Trophoblast cell (in vitro differentiated cells and primary cell): ENCODE measurements around the gene KIF1A.

ENCODE experiments used
- DNase-seq, 2 donors: peaks; one replicate each; pipeline ENCODE4 v3.0.0-alpha.2; 2016
- H2AFZ ChIP-seq: 2 replicates; pipeline ENCODE4 v1.6.1; 2013; ENCODE audit warnings: low read length, moderate library complexity, mild to moderate bottlenecking; ENCODE audit not compliant: insufficient read depth, poor library complexity
- H2AK5ac ChIP-seq: 2 replicates; pipeline ENCODE4 v1.6.1; 2013; ENCODE audit warnings: mild to moderate bottlenecking, low read length
- H2BK120ac ChIP-seq: 2 replicates; pipeline ENCODE4 v1.6.1; 2013; ENCODE audit warnings: low read length, mild to moderate bottlenecking, moderate library complexity; ENCODE audit not compliant: insufficient read depth, poor library complexity
- H2BK12ac ChIP-seq: 2 replicates; pipeline ENCODE4 v1.6.1; 2013; ENCODE audit warnings: mild to moderate bottlenecking, low read length, moderate library complexity
- H2BK5ac ChIP-seq: 2 replicates; pipeline ENCODE4 v1.6.1; 2013; ENCODE audit warnings: low read length, low read depth, moderate library complexity, mild to moderate bottlenecking; ENCODE audit not compliant: poor library complexity
- H3K14ac ChIP-seq: 2 replicates; pipeline ENCODE4 v1.6.1; 2013; ENCODE audit warnings: mild to moderate bottlenecking, low read length
- H3K18ac ChIP-seq: 2 replicates; pipeline ENCODE4 v1.6.1; 2013; ENCODE audit warnings: mild to moderate bottlenecking, low read length
- H3K23ac ChIP-seq: 2 replicates; pipeline ENCODE4 v1.6.1; 2013; ENCODE audit warnings: low read length
- H3K27ac ChIP-seq: 2 replicates; pipeline ENCODE4 v1.5.1; 2013; ENCODE audit warnings: low read depth, mild to moderate bottlenecking, inconsistent platforms, low read length, moderate library complexity
- H3K27me3 ChIP-seq: 2 replicates; pipeline ENCODE4 v1.6.1; 2013; ENCODE audit warnings: inconsistent platforms, mild to moderate bottlenecking, low read length, moderate library complexity; ENCODE audit not compliant: insufficient read depth
- H3K36me3 ChIP-seq, 2 experiments: 1 replicate in 1 of 2; 2 replicates in 1 of 2; pipeline ENCODE4 v1.6.1; 2013; ENCODE audit warnings: low read length in 2 of 2, mild to moderate bottlenecking in 2 of 2, moderate library complexity in 1 of 2; ENCODE audit not compliant: insufficient read depth in 2 of 2, control insufficient read depth in 1 of 2
- H3K4ac ChIP-seq: 2 replicates; pipeline ENCODE4 v1.6.1; 2013; ENCODE audit warnings: low read depth, mild to moderate bottlenecking, low read length, moderate library complexity
- H3K4me1 ChIP-seq, 2 experiments: 1 replicate in 1 of 2; 2 replicates in 1 of 2; pipeline ENCODE4 v1.6.1; 2013; ENCODE audit warnings: low read length in 2 of 2, mild to moderate bottlenecking in 2 of 2, moderate library complexity in 1 of 2; ENCODE audit not compliant: insufficient read depth in 2 of 2, control insufficient read depth in 1 of 2
- H3K4me2 ChIP-seq: 2 replicates; pipeline ENCODE4 v1.6.1; 2013; ENCODE audit warnings: inconsistent platforms, mild to moderate bottlenecking, low read length, moderate library complexity
- H3K4me3 ChIP-seq: 2 replicates; pipeline ENCODE4 v1.5.1; 2013; ENCODE audit warnings: mild to moderate bottlenecking, low read depth, low read length, inconsistent platforms
- H3K79me1 ChIP-seq: one replicate; pipeline ENCODE4 v1.6.1; 2013; ENCODE audit warnings: low read length
- H3K79me2 ChIP-seq: 2 replicates; pipeline ENCODE4 v1.6.1; 2013; ENCODE audit warnings: low read length, mild to moderate bottlenecking; ENCODE audit not compliant: control insufficient read depth, insufficient read depth, poor library complexity
- H3K9ac ChIP-seq: 2 replicates; pipeline ENCODE4 v1.6.1; 2013; ENCODE audit warnings: mild to moderate bottlenecking, low read length
- H3K9me3 ChIP-seq: 2 replicates; pipeline ENCODE4 v1.6.1; 2013; ENCODE audit warnings: low read depth, mild to moderate bottlenecking, control low read depth, inconsistent platforms, low read length; ENCODE audit not compliant: insufficient read depth
- H4K12ac ChIP-seq: 2 replicates; pipeline ENCODE4 v1.6.1; 2013; ENCODE audit warnings: low read depth, mild to moderate bottlenecking, low read length, moderate library complexity
- H4K8ac ChIP-seq: 2 replicates; pipeline ENCODE4 v1.6.1; 2013; ENCODE audit warnings: low read depth, mild to moderate bottlenecking, low read length, moderate library complexity
- H4K91ac ChIP-seq: one replicate; pipeline ENCODE4 v1.6.1; 2013; ENCODE audit warnings: low read depth, mild to moderate bottlenecking, low read length, moderate library complexity
- WGBS: extraction: QIAGEN DNeasy Blood & Tissue Kit; methylation state at CpG from one replicate; pipeline ENCODE4 v1.1.7; 2013; ENCODE audit warnings: missing lambda C conversion rate; ENCODE audit not compliant: insufficient read length, insufficient coverage; ENCODE audit errors: extremely low coverage; 5-methylcytosine and 5-hydroxymethylcytosine counted together

KIF1A gene

GRCh38 chr2:240711296-240711695, 108.7 kb downstream of the KIF1A start:
- no peak overlapping the region for H3K18ac ChIP-seq
- no CpG with 5 or more reads among the region's 9 CpGs for WGBS
- no peaks in the 10 kb centered on the region for H3K9me3 ChIP-seq
- no peak overlapping the region for H3K23ac ChIP-seq
- H3K4ac ChIP-seq: no peak overlapping the region
- no peak overlapping the region for H2AK5ac ChIP-seq
- H3K4me2 ChIP-seq: no peak overlapping the region
- H3K27me3 ChIP-seq: no peaks in the 10 kb centered on the region
- no peak overlapping the region for H3K14ac ChIP-seq
- H3K4me1 ChIP-seq: no peaks in the 10 kb centered on the region
- no peak overlapping the region for H4K12ac ChIP-seq
- H2AFZ ChIP-seq: no peak overlapping the region
- H3K79me2 ChIP-seq: no peaks in the 10 kb centered on the region
- H2BK120ac ChIP-seq: no peak overlapping the region
- H4K8ac ChIP-seq: no peak overlapping the region
- H2BK5ac ChIP-seq: no peak overlapping the region
- no peak overlapping the region for H3K27ac ChIP-seq
- no peak for DNase-seq
- no peak overlapping the region for H3K9ac ChIP-seq
- no peak overlapping the region for H4K91ac ChIP-seq
- no peaks in the 10 kb centered on the region for H3K79me1 ChIP-seq
- no peak overlapping the region for H2BK12ac ChIP-seq
- no peaks in the 10 kb centered on the region for H3K36me3 ChIP-seq
- no peak overlapping the region for H3K4me3 ChIP-seq

- H3K9ac ChIP-seq: no peak overlapping the region
- no peak overlapping the region for H2AK5ac ChIP-seq
- H3K4me1 ChIP-seq: no peaks in the 10 kb centered on the region
- no peak overlapping the region for H3K27ac ChIP-seq
- no peak overlapping the region for H3K23ac ChIP-seq
- H3K79me1 ChIP-seq: no peaks in the 10 kb centered on the region
- no peak overlapping the region for H4K12ac ChIP-seq
- no peaks in the 10 kb centered on the region for H3K36me3 ChIP-seq
- WGBS: no CpG with 5 or more reads among the region's 7 CpGs
- H3K14ac ChIP-seq: no peak overlapping the region
- no peaks in the 10 kb centered on the region for H3K9me3 ChIP-seq
- H3K4me3 ChIP-seq: no peak overlapping the region
- no peak for DNase-seq
- H2BK120ac ChIP-seq: no peak overlapping the region
- no peaks in the 10 kb centered on the region for H3K27me3 ChIP-seq
- H3K79me2 ChIP-seq: no peaks in the 10 kb centered on the region
- H2AFZ ChIP-seq: no peak overlapping the region
- H4K8ac ChIP-seq: no peak overlapping the region
- no peak overlapping the region for H4K91ac ChIP-seq
- H2BK12ac ChIP-seq: no peak overlapping the region
- H3K18ac ChIP-seq: no peak overlapping the region
- no peak overlapping the region for H2BK5ac ChIP-seq
- H3K4me2 ChIP-seq: no peak overlapping the region
- no peak overlapping the region for H3K4ac ChIP-seq
Observed at GRCh38 chr2:240708457-240708856, 111.6 kb downstream of the KIF1A start.

GRCh38 chr2:240707821-240708220, 112.2 kb downstream of the KIF1A start:
- no peak overlapping the region for H3K27ac ChIP-seq
- H3K36me3 ChIP-seq: no peaks in the 10 kb centered on the region
- H3K4me3 ChIP-seq: no peak overlapping the region
- no peak overlapping the region for H4K91ac ChIP-seq
- no peak overlapping the region for H2BK120ac ChIP-seq
- H3K9ac ChIP-seq: no peak overlapping the region
- no peak for DNase-seq
- H2BK5ac ChIP-seq: no peak overlapping the region
- H3K4ac ChIP-seq: no peak overlapping the region
- WGBS: no CpG with 5 or more reads among the region's 10 CpGs
- no peaks in the 10 kb centered on the region for H3K79me1 ChIP-seq
- no peaks in the 10 kb centered on the region for H3K27me3 ChIP-seq
- H3K4me2 ChIP-seq: no peak overlapping the region
- no peak overlapping the region for H3K18ac ChIP-seq
- no peak overlapping the region for H4K12ac ChIP-seq
- no peaks in the 10 kb centered on the region for H3K79me2 ChIP-seq
- no peak overlapping the region for H2BK12ac ChIP-seq
- H2AFZ ChIP-seq: no peak overlapping the region
- H3K14ac ChIP-seq: no peak overlapping the region
- H4K8ac ChIP-seq: no peak overlapping the region
- H2AK5ac ChIP-seq: no peak overlapping the region
- H3K23ac ChIP-seq: no peak overlapping the region
- no peaks in the 10 kb centered on the region for H3K9me3 ChIP-seq
- no peaks in the 10 kb centered on the region for H3K4me1 ChIP-seq

GRCh38 chr2:240707043-240707756, 112.8 kb downstream of the KIF1A start:
- Histone ChIP-seq H4K91ac (no peak overlapping the region), H3K18ac (no peak overlapping the region), H3K79me2 (no peaks in the 10 kb centered on the region), H3K4me3 (no peak overlapping the region), H2BK12ac (no peak overlapping the region), H3K27me3 (no peaks in the 10 kb centered on the region), H3K9ac (no peak overlapping the region), H3K14ac (no peak overlapping the region), H3K9me3 (no peaks in the 10 kb centered on the region), H4K12ac (no peak overlapping the region), H2AFZ (no peak overlapping the region), H2BK120ac (no peak overlapping the region), H3K23ac (no peak overlapping the region), H3K79me1 (no peaks in the 10 kb centered on the region), H4K8ac (no peak overlapping the region), H3K4me2 (no peak overlapping the region), H3K4me1 (no peaks in the 10 kb centered on the region), H3K4ac (no peak overlapping the region), H2AK5ac (no peak overlapping the region), H2BK5ac (no peak overlapping the region), H3K27ac (no peak overlapping the region), H3K36me3 (no peaks in the 10 kb centered on the region)
- WGBS: no CpG with 5 or more reads among the region's 15 CpGs
- no peak for DNase-seq
